Measurements from ENCODE around the gene GGCT.

DNA sequence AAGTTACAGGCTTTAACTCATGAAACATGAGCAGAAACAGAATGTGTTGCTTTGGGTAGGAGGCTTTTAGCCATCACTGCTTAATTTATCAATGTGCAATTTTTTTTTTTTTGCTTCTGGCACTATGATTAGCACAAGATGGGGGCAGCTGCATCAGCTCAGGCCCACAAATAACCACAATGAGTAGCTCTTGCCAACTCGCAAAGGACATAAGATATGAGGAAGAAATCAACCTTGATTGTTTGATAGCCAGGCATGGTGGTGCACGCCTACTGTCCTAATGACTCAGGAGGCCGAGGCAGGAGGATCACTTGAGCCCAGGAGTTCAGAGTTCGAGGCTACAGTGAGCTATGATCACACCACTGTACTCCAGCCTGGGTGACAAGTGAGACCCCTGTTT, 38.4 kb downstream of the GGCT start:
- TF ChIP-seq, protein P1, sequence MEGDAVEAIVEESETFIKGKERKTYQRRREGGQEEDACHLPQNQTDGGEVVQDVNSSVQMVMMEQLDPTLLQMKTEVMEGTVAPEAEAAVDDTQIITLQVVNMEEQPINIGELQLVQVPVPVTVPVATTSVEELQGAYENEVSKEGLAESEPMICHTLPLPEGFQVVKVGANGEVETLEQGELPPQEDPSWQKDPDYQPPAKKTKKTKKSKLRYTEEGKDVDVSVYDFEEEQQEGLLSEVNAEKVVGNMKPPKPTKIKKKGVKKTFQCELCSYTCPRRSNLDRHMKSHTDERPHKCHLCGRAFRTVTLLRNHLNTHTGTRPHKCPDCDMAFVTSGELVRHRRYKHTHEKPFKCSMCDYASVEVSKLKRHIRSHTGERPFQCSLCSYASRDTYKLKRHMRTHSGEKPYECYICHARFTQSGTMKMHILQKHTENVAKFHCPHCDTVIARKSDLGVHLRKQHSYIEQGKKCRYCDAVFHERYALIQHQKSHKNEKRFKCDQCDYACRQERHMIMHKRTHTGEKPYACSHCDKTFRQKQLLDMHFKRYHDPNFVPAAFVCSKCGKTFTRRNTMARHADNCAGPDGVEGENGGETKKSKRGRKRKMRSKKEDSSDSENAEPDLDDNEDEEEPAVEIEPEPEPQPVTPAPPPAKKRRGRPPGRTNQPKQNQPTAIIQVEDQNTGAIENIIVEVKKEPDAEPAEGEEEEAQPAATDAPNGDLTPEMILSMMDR (IDR thresholded peaks at IDR 0.05) = no peak
- TF ChIP-seq POLR2A (IDR thresholded peaks at IDR 0.05) = no peak

Data from testis (tissue), 2 donors.